Right lobe of liver (tissue), 6 donors: ENCODE measurements around the gene ATOSA. TPM values are rescaled to one million over a fixed set of nuclear protein-coding genes. Genes with fewer than 3 reads are reported as not detected.

Experiments
- ATAC-seq, 4 donors: fragments of 200-7000 bp; cut with Tn5 transposase; one replicate each; pipeline ENCODE4 v1.9.1; 2020; ENCODE audit warnings: mild to moderate bottlenecking in 4 of 4, moderate library complexity in 4 of 4
- DNase-seq, 3 donors: peaks; one replicate each; pipeline ENCODE4 v3.0.0-alpha.2; 2020
- H3K27ac ChIP-seq, 3 donors: fragments of 200-600 bp; one replicate each; pipeline ENCODE4 v1.8.0; 2022
- H3K27me3 ChIP-seq, 2 donors: fragments of 200-600 bp; one replicate each; pipeline ENCODE4 v1.8.0; 2022
- H3K36me3 ChIP-seq, 4 donors: fragments of 200-600 bp; sonication (generic) in 1 of 4; one replicate each; pipeline versions ENCODE4 v1.5.1 to v1.8.0; 2017 to 2022; ENCODE audit warnings: control low read depth in 1 of 4
- H3K4me1 ChIP-seq, 4 donors: fragments of 200-600 bp; sonication (generic) in 1 of 4; one replicate each; pipeline versions ENCODE4 v1.5.1 to v1.8.0; 2017 to 2022; ENCODE audit warnings: control low read depth in 1 of 4
- H3K4me3 ChIP-seq, 3 donors: fragments of 200-600 bp; one replicate each; pipeline ENCODE4 v1.8.0; 2022
- H3K9me3 ChIP-seq, 4 donors: fragments of 200-600 bp; sonication (generic) in 1 of 4; one replicate each; pipeline versions ENCODE4 v1.5.1 to v1.8.0; 2017 to 2022; ENCODE audit warnings: control low read depth in 1 of 4
- POLR2A ChIP-seq: fragments of 450-650 bp; IDR thresholded peaks from one replicate; pipeline ENCODE4 v1.6.1; 2017; ENCODE audit warnings: antibody characterized with exemption, mild to moderate bottlenecking
- WGBS: methylation state at CpG from one replicate; pipeline ENCODE4 v1.1.6; 2018; ENCODE audit warnings: low coverage, low lambda C conversion rate; ENCODE audit not compliant: insufficient coverage; ENCODE audit errors: missing lambda C conversion rate; 5-methylcytosine and 5-hydroxymethylcytosine counted together
- intact Hi-C, 2 donors: fragments of 100-400 bp; cut with DNase I; formaldehyde crosslinking; loops; one replicate each; pipeline versions ENCODE4 v1.11.2 to v1.14.1; 2022
- total RNA-seq, 6 experiments: library from RNA; depleted of rRNA in 2 of 6; stranded (reverse); fragments of >200 nt in 2 of 6; fragmentation: NEBNext Ultra II Directional in 3 of 6; extraction: Animal tissue kit (Norgen Biotek cat#: 25700) in 3 of 6; gene quantifications; one replicate each; pipeline versions ENCODE4 v1.1.0 to v1.2.4, GENCODE V29; 2016 to 2023
- TF ChIP-seq, protein P1 (sequence below), 4 donors: fragments of 200-600 bp in 3 of 4; fragments of 450-650 bp in 1 of 4; IDR thresholded peaks; one replicate each; pipeline versions ENCODE4 v1.5.1 to v1.8.0; 2016 to 2022; ENCODE audit warnings: antibody characterized with exemption in 4 of 4, mild to moderate bottlenecking in 2 of 4
- donor health status: DM: no; HTN: yes; CAD: no.
- donor health status: DM: no; HTN: no; CAD: no.
- donor health status: DM: no; HTN: no; CAD: no.
- donor health status: DM: no; HTN: yes; CAD: no.
- donor health status: DM: no; HTN: yes; CAD: no.

The ATOSA gene
- total RNA-seq, 6 experiments from 2014 or later = 18.9 to 52.9 (median 35.4) TPM

DNA sequence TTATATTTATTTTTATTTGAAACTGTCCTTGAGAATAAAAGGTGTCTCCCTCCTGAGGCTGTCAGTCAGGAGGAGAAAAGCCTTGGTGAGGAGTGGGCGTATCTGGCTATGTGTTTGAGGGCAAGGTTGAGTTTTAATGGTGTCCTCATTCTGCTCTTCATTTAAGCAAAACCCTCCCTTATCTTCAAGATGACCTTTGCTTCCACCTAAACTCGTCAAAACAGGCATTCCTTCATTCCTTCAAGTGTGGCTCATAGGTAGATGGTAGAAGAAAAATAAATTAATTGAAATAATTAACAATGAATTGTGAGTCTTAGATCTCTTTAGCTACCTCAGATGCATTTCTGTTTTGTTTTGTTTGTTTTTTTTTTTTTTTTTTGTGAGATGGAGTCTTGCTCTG is 39.4 kb upstream of the ATOSA start:
- Histone ChIP-seq H3K36me3 (no peaks in the 10 kb centered on the region), H3K27ac (no peak overlapping the region), H3K27me3 (no peaks in the 10 kb centered on the region), H3K4me1 (no peaks in the 10 kb centered on the region), H3K4me3 (no peak overlapping the region), H3K9me3 (no peaks in the 10 kb centered on the region)
- TF ChIP-seq POLR2A = no peak
- TF ChIP-seq, protein P1, sequence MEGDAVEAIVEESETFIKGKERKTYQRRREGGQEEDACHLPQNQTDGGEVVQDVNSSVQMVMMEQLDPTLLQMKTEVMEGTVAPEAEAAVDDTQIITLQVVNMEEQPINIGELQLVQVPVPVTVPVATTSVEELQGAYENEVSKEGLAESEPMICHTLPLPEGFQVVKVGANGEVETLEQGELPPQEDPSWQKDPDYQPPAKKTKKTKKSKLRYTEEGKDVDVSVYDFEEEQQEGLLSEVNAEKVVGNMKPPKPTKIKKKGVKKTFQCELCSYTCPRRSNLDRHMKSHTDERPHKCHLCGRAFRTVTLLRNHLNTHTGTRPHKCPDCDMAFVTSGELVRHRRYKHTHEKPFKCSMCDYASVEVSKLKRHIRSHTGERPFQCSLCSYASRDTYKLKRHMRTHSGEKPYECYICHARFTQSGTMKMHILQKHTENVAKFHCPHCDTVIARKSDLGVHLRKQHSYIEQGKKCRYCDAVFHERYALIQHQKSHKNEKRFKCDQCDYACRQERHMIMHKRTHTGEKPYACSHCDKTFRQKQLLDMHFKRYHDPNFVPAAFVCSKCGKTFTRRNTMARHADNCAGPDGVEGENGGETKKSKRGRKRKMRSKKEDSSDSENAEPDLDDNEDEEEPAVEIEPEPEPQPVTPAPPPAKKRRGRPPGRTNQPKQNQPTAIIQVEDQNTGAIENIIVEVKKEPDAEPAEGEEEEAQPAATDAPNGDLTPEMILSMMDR (IDR thresholded peaks at IDR 0.05) = no peak
- WGBS = 53% methylated on average over 2 of the region's 2 CpGs
- DNase-seq = no peak
- intact Hi-C loops = no loop called here
- no peak for ATAC-seq

DNA sequence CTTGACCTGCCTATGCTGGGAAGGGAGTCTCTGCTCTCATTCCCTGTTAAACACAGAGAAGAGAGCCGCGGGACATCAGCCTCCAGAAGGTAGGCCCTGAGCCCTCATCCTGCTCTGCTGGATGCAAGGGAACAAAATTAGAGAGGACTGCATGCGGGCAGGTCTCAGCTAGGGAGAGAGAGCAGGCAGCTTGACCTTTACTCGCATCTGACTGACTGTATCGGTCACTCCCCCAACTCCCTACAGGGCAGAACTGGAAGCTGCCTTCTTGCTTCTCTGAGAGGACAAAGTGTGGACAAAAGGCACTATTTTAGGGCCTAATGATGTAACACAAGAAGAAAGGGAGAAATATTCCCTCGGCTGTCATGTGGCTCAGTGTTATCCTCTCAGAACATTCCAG is 38.7 kb upstream of the ATOSA start:
- Histone ChIP-seq H3K4me1 (no peaks in the 10 kb centered on the region), H3K27ac (no peak overlapping the region), H3K36me3 (no peaks in the 10 kb centered on the region), H3K9me3 (no peaks in the 10 kb centered on the region), H3K27me3 (no peaks in the 10 kb centered on the region), H3K4me3 (no peak overlapping the region)
- 79% methylated on average over 6 of the region's 6 CpGs for WGBS
- TF ChIP-seq, protein P1 (IDR thresholded peaks at IDR 0.05) = no peak
- TF ChIP-seq POLR2A = no peak
- intact Hi-C loops = no loop called here
- peak; percentile 79 to 82 (median 80) for ATAC-seq
- DNase-seq = no peak

DNA sequence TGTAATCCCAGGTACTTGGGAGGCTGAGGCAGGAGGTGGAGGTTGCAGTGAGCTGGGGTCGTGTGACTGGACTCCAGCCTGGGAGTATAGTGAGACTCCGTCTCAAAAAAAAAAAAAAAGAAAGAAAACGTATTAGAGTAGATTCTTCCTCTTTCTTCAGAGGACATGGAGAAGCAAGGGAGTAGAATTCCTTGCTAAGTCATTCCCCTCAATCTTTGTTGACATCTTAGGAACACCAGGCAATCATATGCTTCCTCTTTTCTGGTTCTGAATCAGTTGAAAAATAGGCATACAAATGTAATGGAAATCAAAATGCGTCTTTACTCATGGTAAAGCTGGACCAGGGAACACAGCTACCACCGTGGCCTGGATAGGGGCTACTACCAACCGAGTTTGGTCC is 38.3 kb upstream of the ATOSA start:
- H3K27ac ChIP-seq = no peak overlapping the region
- intact Hi-C loops = no loop called here
- ATAC-seq = no peak
- DNase-seq = no peak
- TF ChIP-seq, protein P1 (IDR thresholded peaks at IDR 0.05) = no peak
- TF ChIP-seq POLR2A = no peak
- H3K9me3 ChIP-seq = no peaks in the 10 kb centered on the region
- no peak overlapping the region for H3K4me3 ChIP-seq
- 92% methylated on average over 4 of the region's 6 CpGs for WGBS
- H3K27me3 ChIP-seq = no peaks in the 10 kb centered on the region
- H3K4me1 ChIP-seq = no peaks in the 10 kb centered on the region
- no peaks in the 10 kb centered on the region for H3K36me3 ChIP-seq

DNA sequence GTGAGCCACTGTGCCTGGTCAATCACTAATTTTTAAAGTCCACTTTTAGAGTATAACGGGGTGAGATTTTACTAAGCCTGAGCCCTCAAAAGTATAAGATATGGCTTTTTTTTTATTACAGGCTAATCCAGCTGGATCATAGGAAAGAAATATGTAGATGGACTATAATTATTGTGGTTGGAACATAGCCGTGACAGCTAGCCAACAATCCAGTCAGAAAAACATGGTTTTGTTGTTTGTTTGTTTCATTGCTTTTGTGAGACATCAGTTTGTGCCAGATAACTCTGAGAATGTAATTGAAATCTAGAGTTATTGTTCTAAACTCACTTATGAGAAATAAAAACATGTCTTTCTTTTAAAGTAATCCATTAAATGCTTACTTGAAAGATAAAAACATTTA is 37.3 kb upstream of the ATOSA start:
- H3K36me3 ChIP-seq = no peaks in the 10 kb centered on the region
- no peak overlapping the region for H3K27ac ChIP-seq
- 39% methylated on average over 2 of the region's 2 CpGs for WGBS
- DNase-seq (no peak), ATAC-seq (no peak)
- TF ChIP-seq, protein P1 (IDR thresholded peaks at IDR 0.05) = no peak
- no peak for TF ChIP-seq POLR2A
- H3K27me3 ChIP-seq = no peaks in the 10 kb centered on the region
- H3K9me3 ChIP-seq = no peaks in the 10 kb centered on the region
- H3K4me1 ChIP-seq = no peaks in the 10 kb centered on the region
- H3K4me3 ChIP-seq = no peak overlapping the region
- intact Hi-C loops = no loop called here

DNA sequence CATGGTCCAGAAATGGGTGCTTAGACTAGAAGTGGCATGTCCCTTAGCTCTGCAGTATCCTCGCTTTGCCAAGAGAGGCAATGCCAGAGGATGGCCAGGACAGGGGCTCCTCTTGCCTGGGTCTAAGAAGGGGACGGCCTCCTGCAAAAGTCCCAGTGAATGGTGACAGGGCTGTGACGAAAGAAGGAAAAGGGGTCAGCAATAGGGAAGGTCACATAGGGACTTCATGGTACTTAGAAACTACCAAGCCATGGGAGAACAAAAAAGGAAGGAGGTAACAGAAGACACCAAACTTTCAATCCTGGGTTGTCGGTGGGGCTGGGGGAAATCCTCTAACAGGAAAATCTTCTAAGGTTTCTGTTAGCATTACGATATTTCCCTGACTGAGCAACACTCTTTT is 36.2 kb upstream of the ATOSA start:
- intact Hi-C loops = no loop called here
- DNase-seq = no peak
- Histone ChIP-seq H3K27me3 (no peaks in the 10 kb centered on the region), H3K36me3 (no peaks in the 10 kb centered on the region), H3K4me1 (no peaks in the 10 kb centered on the region), H3K27ac (no peak overlapping the region), H3K4me3 (no peak overlapping the region), H3K9me3 (no peaks in the 10 kb centered on the region)
- ATAC-seq = no peak
- TF ChIP-seq, protein P1 (IDR thresholded peaks at IDR 0.05) = no peak
- TF ChIP-seq POLR2A = no peak
- 71% methylated on average over 5 of the region's 5 CpGs for WGBS
